Stomach (tissue), 4 donors: ENCODE results near the gene RPTOR.

ENCODE experiments used
- CTCF ChIP-seq, 7 experiments: fragments of 450-650 bp in 4 of 7; fragments of 200-600 bp in 3 of 7; sonication (generic) in 3 of 7; IDR thresholded peaks; one replicate each; pipeline ENCODE4 v1.5.1; 2016 to 2019; ENCODE audit warnings: antibody characterized with exemption in 7 of 7, control low read depth in 2 of 7, mild to moderate bottlenecking in 1 of 7
- POLR2A ChIP-seq, 4 donors: fragments of 450-650 bp; IDR thresholded peaks; one replicate each; pipeline ENCODE4 v1.6.1; 2016; ENCODE audit warnings: antibody characterized with exemption in 4 of 4, control low read depth in 2 of 4, mild to moderate bottlenecking in 1 of 4, moderate library complexity in 1 of 4

- TF ChIP-seq CTCF (IDR thresholded peaks at IDR 0.05) (no peak), POLR2A (IDR thresholded peaks at IDR 0.05) (no peak)
Observed at GRCh38 chr17:80904036-80904753, 359.6 kb downstream of the RPTOR start.
